Fibroblast of lung (primary cell): ENCODE measurements around the gene RFC4. TPM values are rescaled to one million over a fixed set of nuclear protein-coding genes. Genes with fewer than 3 reads are reported as not detected.
"Not testable (repeated sequence)": the region's sequence is repeated elsewhere in the genome, so short reads cannot be mapped to it uniquely, and the experiment has no call there.

Experiments
- DNase-seq, 2 donors: peaks; one replicate each; pipeline versions ENCODE4 v3.0.0 to v3.0.0-alpha.2; 2010; ENCODE audit warnings: low read depth in 2 of 2
- H2AFZ ChIP-seq: 2 replicates; pipeline ENCODE4 v1.5.1; 2012; ENCODE audit warnings: low read length, control low read depth, inconsistent platforms
- H3K27ac ChIP-seq: 2 replicates; pipeline ENCODE4 v1.5.1; 2011; ENCODE audit warnings: low read length, control low read depth; ENCODE audit not compliant: insufficient read depth
- H3K27me3 ChIP-seq: 2 replicates; pipeline ENCODE4 v1.5.1; 2011; ENCODE audit warnings: mild to moderate bottlenecking, low read length; ENCODE audit not compliant: control insufficient read depth, insufficient read depth
- H3K36me3 ChIP-seq: 2 replicates; pipeline ENCODE4 v1.5.1; 2011; ENCODE audit warnings: low read length; ENCODE audit not compliant: control insufficient read depth, insufficient read depth
- H3K4me1 ChIP-seq: 2 replicates; pipeline ENCODE4 v1.5.1; 2011; ENCODE audit warnings: low read length; ENCODE audit not compliant: control insufficient read depth, insufficient read depth; ENCODE audit errors: extremely low read depth
- H3K4me2 ChIP-seq: 2 replicates; pipeline ENCODE4 v1.5.1; 2011; ENCODE audit warnings: low read length, control low read depth; ENCODE audit not compliant: insufficient read depth; ENCODE audit errors: extremely low read depth
- H3K4me3 ChIP-seq, 4 experiments: fragments of 200-600 bp in 1 of 4; sonication (generic) in 1 of 4; replicated peaks in 1 of 4; 2 replicates each; pipeline ENCODE4 v1.5.1; 2011 to 2016; ENCODE audit warnings: low read length in 4 of 4, low read depth in 3 of 4, mild to moderate bottlenecking in 3 of 4, control low read depth in 2 of 4, inconsistent platforms in 1 of 4, mixed read lengths in 1 of 4; ENCODE audit not compliant: insufficient read depth in 1 of 4; ENCODE audit errors: control extremely low read depth in 1 of 4
- H3K79me2 ChIP-seq: 2 replicates; pipeline ENCODE4 v1.5.1; 2012; ENCODE audit warnings: mild to moderate bottlenecking, low read length, inconsistent platforms; ENCODE audit not compliant: control insufficient read depth, insufficient read depth
- H3K9ac ChIP-seq: 2 replicates; pipeline ENCODE4 v1.5.1; 2011; ENCODE audit warnings: mild to moderate bottlenecking, low read length, control low read depth; ENCODE audit not compliant: insufficient read depth
- H3K9me3 ChIP-seq: 2 replicates; pipeline ENCODE4 v1.5.1; 2012; ENCODE audit warnings: low read depth, low read length; ENCODE audit not compliant: control insufficient read depth, insufficient read depth
- H4K20me1 ChIP-seq: 2 replicates; pipeline ENCODE4 v1.5.1; 2011; ENCODE audit warnings: low read length; ENCODE audit not compliant: control insufficient read depth, insufficient read depth; ENCODE audit errors: extremely low read depth
- EZH2 ChIP-seq: IDR thresholded peaks from 2 replicates; pipeline ENCODE4 v1.5.1; 2012; ENCODE audit warnings: low read length, control low read depth, mild to moderate bottlenecking; ENCODE audit errors: missing control alignments
- polyA plus RNA-seq, 2 donors: library from polyadenylated mRNA; depleted of rRNA in 1 of 2; stranded (reverse) in 1 of 2; unstranded in 1 of 2; fragments of >200 nt; gene quantifications; 2 replicates each; pipeline ENCODE4 v1.2.1, GENCODE V29; 2011 to 2012; ENCODE audit warnings: missing spikeins in 1 of 2
- total RNA-seq: library from RNA; depleted of rRNA; stranded (reverse); fragments of >200 nt; gene quantifications from 2 replicates; pipeline ENCODE4 v1.2.1, GENCODE V29; 2014
- TF ChIP-seq, protein P1 (sequence below), 2 donors: IDR thresholded peaks in 1 of 2; conservative IDR thresholded peaks in 1 of 2; 1 replicate in 1 of 2; 2 replicates in 1 of 2; pipeline ENCODE4 v1.5.1; 2011 to 2012; ENCODE audit warnings: low read length in 2 of 2, control low read depth in 1 of 2, inconsistent platforms in 1 of 2, low read depth in 1 of 2, mild to moderate bottlenecking in 1 of 2

Gene RFC4
- total and polyA plus RNA-seq, 2 donors (not counting 1 experiment from before 2014, with no cell fraction given), result 15.0 to 16.8 TPM

DNA sequence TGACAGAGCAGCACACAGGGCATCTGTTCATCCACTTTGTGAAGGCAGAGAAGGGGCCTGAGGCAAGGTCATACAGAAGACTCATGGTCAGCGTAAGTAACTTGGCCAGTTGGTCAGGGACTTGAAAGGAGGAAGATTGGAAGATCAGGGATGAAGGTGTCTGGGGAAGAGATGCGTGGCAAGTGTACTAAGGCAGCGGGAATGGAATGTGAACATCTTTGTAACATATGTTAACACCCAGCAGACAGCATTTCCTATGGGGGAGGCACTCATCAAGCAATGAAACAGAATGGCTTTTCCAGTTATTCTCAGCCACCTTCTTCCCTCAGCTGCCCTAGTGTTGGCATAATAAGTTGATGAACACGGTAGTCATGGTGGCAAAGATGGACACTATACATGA lies 7.8 kb upstream of the RFC4 start:
- TF ChIP-seq EZH2, result no peak
- TF ChIP-seq, protein P1, sequence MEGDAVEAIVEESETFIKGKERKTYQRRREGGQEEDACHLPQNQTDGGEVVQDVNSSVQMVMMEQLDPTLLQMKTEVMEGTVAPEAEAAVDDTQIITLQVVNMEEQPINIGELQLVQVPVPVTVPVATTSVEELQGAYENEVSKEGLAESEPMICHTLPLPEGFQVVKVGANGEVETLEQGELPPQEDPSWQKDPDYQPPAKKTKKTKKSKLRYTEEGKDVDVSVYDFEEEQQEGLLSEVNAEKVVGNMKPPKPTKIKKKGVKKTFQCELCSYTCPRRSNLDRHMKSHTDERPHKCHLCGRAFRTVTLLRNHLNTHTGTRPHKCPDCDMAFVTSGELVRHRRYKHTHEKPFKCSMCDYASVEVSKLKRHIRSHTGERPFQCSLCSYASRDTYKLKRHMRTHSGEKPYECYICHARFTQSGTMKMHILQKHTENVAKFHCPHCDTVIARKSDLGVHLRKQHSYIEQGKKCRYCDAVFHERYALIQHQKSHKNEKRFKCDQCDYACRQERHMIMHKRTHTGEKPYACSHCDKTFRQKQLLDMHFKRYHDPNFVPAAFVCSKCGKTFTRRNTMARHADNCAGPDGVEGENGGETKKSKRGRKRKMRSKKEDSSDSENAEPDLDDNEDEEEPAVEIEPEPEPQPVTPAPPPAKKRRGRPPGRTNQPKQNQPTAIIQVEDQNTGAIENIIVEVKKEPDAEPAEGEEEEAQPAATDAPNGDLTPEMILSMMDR (conservative IDR thresholded peaks at IDR 0.05 in 1 of 2, IDR thresholded peaks at IDR 0.05 in 1 of 2; ENCODE audit: low read depth in 1 of 2, low read length in 2 of 2), result no peak
- no peaks in the 10 kb centered on the region for H3K79me2 ChIP-seq
- no peak overlapping the region for H3K4me3 ChIP-seq
- H3K4me1 ChIP-seq, result peaks cover 2% of the 10 kb centered on the region
- H3K9me3 ChIP-seq, result no peaks in the 10 kb centered on the region
- H3K36me3 ChIP-seq, result no peaks in the 10 kb centered on the region
- H3K4me2 ChIP-seq, result no peak overlapping the region
- no peak overlapping the region for H2AFZ ChIP-seq
- no peaks in the 10 kb centered on the region for H3K27me3 ChIP-seq
- H3K9ac ChIP-seq, result no peak overlapping the region
- no peaks in the 10 kb centered on the region for H4K20me1 ChIP-seq
- no peak for DNase-seq
- no peak overlapping the region for H3K27ac ChIP-seq

DNA sequence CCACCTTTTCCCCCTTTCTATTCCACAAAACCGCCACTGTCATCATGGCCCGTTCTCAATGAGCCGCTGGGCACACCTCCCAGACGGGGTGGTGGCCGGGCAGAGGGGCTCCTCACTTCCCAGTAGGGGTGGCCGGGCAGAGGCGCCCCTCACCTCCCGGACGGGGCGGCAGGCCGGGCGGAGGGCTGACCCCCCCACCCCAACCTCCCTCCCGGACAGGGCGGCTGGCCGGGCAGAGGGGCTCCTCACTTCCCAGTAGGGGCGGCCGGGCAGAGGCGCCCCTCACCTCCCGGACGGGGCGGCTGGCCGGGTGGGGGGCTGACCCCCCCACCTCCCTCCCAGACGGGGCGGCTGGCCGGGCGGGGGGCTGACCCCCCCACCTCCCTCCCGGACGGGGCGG lies 5.0 kb upstream of the RFC4 start:
- H3K27me3 ChIP-seq, DNase-seq, H3K4me3 ChIP-seq, H3K27ac ChIP-seq, H3K9me3 ChIP-seq, H3K9ac ChIP-seq, H4K20me1 ChIP-seq, H3K79me2 ChIP-seq, H3K4me1 ChIP-seq, H2AFZ ChIP-seq, H3K36me3 ChIP-seq, H3K4me2 ChIP-seq: not testable (repeated sequence)

DNA sequence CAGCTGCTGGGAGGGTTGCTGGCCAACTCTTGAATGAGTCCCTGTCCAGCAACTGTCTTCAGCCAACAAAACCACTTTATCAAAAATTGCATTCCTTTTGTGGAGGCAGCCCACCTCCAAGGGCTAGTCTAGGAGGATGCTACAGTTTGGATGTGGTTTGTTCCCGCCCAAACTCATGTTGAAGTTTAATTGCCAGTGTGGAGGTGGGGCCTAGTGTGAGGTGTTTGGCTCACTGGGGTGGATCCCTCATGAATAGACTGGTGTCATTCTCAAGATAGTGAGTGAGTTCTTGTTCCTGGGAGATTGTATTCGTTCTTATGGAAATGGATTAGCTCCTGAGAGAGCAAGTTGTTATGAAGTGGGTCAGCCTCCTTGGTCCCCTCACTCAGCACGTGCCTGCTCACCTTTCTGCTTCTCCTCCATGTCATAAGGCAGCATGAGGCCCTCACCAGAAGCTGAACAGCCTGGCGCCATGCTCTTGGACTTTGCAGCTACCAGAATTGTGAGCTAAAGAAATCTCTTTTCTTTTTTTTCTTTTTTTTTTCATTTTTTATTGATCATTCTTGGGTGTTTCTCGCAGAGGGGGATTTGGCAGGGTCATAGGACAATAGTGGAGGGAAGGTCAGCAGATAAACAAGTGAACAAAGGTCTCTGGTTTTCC lies 4.2 kb upstream of the RFC4 start:
- no peak overlapping the region for H3K4me3 ChIP-seq
- H3K79me2 ChIP-seq, result peaks cover 7% of the 10 kb centered on the region
- H3K27me3 ChIP-seq, result no peaks in the 10 kb centered on the region
- H3K4me1 ChIP-seq, result no peaks in the 10 kb centered on the region
- TF ChIP-seq, protein P1 (conservative IDR thresholded peaks at IDR 0.05 in 1 of 2, IDR thresholded peaks at IDR 0.05 in 1 of 2; ENCODE audit: low read depth in 1 of 2, low read length in 2 of 2), result no peak
- no peak for TF ChIP-seq EZH2
- no peaks in the 10 kb centered on the region for H3K9me3 ChIP-seq
- H3K4me2 ChIP-seq, result no peak overlapping the region
- no peaks in the 10 kb centered on the region for H3K36me3 ChIP-seq
- no peaks in the 10 kb centered on the region for H4K20me1 ChIP-seq
- H2AFZ ChIP-seq, result no peak overlapping the region
- DNase-seq, result no peak
- H3K27ac ChIP-seq, result no peak overlapping the region
- no peak overlapping the region for H3K9ac ChIP-seq
